ENCODE data around the gene SOD3.

Gene SOD3

DNA sequence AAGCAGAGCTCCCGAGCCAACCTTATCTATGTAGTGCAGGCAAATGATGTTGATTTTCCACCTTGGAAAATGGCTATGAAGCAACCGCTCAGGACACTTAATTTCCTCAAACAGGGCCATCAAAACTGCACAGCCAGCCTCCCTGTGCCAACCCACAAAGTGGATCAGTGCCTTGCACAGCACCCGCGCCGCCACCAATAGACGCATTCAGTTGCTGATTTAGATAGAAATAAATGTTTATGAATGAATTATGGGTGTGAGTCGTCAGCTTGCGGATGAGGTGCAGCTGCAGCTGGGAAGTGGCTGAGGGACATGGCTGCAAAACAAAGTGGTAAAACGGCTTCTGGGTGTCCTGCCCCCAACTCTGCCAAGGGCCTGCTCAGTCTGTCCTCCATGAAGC lies 47.0 kb downstream of the SOD3 start:
- DNase-seq (no peak), ATAC-seq (no peak)

- ATAC-seq: no peak
- DNase-seq: no peak
These were observed 47.7 kb downstream of the SOD3 start for GRCh38 chr4:24843096-24843495.

- ATAC-seq (no peak), DNase-seq (no peak)
These were observed 49.8 kb downstream of the SOD3 start for GRCh38 chr4:24845132-24845531.

GRCh38 chr4:24845902-24846301 lies 50.5 kb downstream of the SOD3 start:
- DNase-seq: no peak
- no peak for ATAC-seq

DNA sequence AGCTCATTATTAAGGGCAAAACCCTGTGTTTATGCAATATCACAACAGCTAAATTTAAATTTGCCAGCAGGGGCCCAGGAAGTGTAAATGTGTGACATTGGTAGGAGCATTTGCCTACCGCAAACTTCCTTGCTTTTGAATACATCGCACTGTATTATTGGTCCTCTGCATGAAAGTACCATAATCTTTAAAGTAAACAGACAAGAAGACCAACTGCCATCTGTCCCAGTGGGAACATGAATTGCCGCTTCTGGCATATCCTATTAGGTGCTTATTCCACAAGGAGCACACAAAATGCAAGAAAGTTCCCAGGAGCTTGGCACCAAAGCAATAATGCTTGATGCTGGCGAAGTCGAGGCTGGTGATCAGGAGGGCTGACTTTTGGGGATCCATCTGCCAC lies 51.3 kb downstream of the SOD3 start:
- ATAC-seq (no peak), DNase-seq (no peak)

DNA sequence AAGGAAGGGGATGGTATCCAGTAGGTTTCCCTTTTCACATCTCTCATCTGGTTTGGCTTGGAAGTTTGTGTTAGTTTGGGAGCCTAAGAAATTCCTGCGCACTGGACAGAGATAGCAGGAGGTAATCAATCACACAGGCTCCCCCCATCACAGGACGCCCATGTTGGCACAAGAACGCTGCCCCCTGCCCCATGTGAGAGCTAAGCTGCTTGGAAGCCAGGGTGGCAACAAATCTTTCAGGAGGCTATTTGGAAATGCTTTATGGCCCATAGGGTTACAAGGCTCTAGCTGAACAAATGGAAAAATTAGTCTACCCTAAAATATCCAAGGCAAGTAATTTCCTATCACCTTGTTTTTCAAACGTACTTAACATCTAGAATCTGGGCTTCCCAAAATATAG lies 54.0 kb downstream of the SOD3 start:
- ATAC-seq (no peak), DNase-seq (no peak)

DNA sequence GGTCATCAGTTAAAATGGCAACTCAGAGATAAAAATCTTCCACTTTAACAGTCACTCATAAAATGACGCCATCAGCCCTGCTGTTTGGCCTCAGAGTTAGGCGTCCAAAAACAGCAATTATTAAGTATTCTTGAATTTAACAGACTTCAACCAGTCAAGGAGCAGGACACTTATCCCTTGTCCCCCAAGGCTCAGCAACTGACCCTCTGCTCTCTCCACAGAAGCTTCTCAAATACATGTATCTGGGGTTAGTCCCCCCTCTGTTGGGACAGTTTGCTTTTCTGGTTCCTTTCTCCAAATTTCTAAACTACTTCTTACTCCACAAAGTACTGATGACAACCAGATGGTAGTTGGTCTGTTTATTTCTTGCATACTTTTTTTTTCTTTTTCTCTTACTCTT lies 54.4 kb downstream of the SOD3 start:
- ATAC-seq (no peak), DNase-seq (no peak)

All from stimulated activated naive CD8-positive, alpha-beta T cell treated with anti-CD3 and anti-CD28 coated beads, Interleukin-15, Interleukin-2, amounts not matched to agents 100 U/mL and 50 U/mL, for 24 hours (primary cell).